Mucosa of descending colon (tissue), 3 donors: ENCODE data around the gene GPR151. TPM values are rescaled to one million over a fixed set of nuclear protein-coding genes. Genes with fewer than 3 reads are reported as not detected.

ENCODE experiments used
- ATAC-seq: fragments of 200-7000 bp; cut with Tn5 transposase; one replicate; pipeline ENCODE4 v1.9.1; 2020; ENCODE audit warnings: mild to moderate bottlenecking, moderate library complexity
- DNase-seq, 3 donors: peaks; one replicate each; pipeline ENCODE4 v3.0.0-alpha.2; 2020
- H3K36me3 ChIP-seq: fragments of 200-600 bp; one replicate; pipeline ENCODE4 v1.8.0; 2021; ENCODE audit warnings: low read depth, mild to moderate bottlenecking
- H3K4me1 ChIP-seq: fragments of 200-600 bp; one replicate; pipeline ENCODE4 v1.8.0; 2021; ENCODE audit warnings: low read depth, mild to moderate bottlenecking
- H3K4me3 ChIP-seq: fragments of 200-600 bp; one replicate; pipeline ENCODE4 v1.8.0; 2021; ENCODE audit warnings: mild to moderate bottlenecking
- H3K9me3 ChIP-seq: fragments of 200-600 bp; one replicate; pipeline ENCODE4 v1.8.0; 2021; ENCODE audit warnings: mild to moderate bottlenecking
- CTCF ChIP-seq: fragments of 200-600 bp; IDR thresholded peaks from one replicate; pipeline ENCODE4 v1.8.0; 2022; ENCODE audit warnings: antibody characterized with exemption, mild to moderate bottlenecking
- intact Hi-C, 2 donors: fragments of 100-400 bp; cut with DNase I in 1 of 2; cut with micrococcal nuclease in 1 of 2; formaldehyde crosslinking; loops; one replicate each; pipeline versions ENCODE4 v1.11.0 to v1.11.1; 2022; cut with DNase I, micrococcal nuclease
- total RNA-seq, 3 donors: library from RNA; stranded (reverse); fragmentation: NEBNext Ultra II Directional in 2 of 3; extraction: Animal tissue kit (Norgen Biotek cat#: 25700) in 2 of 3; gene quantifications; one replicate each; pipeline versions ENCODE4 v1.2.1 to v1.2.4, GENCODE V29; 2021 to 2023
- donor health status: DM: no; HTN: no; CAD: no; lungs with moderate emphysema.
- donor health status: DM: no; HTN: no; CAD: no.
- donor health status: DM: no; HTN: yes; CAD: no.

The GPR151 gene
- total RNA-seq, 3 donors from 2014 or later, result not detected

DNA sequence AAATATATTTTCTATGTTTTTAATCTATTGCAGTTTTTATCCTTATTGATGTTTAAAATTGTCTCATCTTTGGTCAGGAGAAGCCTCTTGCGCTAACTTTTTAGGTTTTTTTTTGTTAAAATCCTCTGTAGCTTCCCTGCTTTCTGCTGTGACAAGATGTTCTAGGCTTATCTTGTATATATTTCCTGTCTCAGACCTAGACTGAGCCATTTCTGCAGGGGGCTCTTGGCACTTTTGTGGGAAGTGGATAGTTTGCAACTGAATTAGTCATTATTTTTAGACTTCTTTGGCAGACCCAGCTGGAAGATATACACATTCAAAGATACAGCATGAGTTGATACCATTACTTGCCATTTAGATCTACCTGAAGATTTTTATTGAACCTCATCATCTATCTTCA lies 40.1 kb downstream of the GPR151 start:
- Histone ChIP-seq H3K4me1 (no peaks in the 10 kb centered on the region), H3K36me3 (no peaks in the 10 kb centered on the region), H3K9me3 (no peaks in the 10 kb centered on the region), H3K4me3 (no peak overlapping the region)
- intact Hi-C loops, result no loop called here
- no peak for TF ChIP-seq CTCF
- ATAC-seq (no peak), DNase-seq (no peak)

DNA sequence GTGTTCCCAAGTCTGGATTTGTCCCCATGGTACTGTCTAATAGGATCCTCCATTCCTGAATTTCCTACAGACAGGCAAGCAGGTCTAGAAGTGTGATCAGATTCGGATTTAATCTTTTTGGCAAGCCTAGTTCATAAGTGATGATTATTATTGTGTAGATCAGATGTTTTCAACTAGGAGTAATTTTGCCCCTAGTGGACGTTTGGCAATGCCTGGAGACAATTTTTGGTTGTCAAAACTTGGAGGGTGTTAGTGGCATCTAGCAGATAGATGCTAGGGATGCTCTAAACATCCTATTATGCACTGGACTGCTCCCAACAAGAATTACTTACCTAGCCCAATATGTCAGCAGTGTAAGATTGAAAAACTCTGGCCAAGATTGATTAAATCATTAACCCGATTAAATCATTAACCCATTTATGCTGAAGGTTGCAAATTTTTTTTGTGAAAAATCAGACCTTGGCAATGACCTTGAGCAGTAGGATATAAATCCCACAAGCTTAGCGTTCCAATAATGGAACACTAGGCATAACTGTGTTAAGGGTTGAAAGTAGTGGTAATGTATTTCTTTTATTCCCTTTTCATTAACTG lies 40.7 kb downstream of the GPR151 start:
- no peaks in the 10 kb centered on the region for H3K9me3 ChIP-seq
- ATAC-seq, result no peak
- TF ChIP-seq CTCF, result no peak
- H3K4me1 ChIP-seq, result no peaks in the 10 kb centered on the region
- no peaks in the 10 kb centered on the region for H3K36me3 ChIP-seq
- no peak for DNase-seq
- H3K4me3 ChIP-seq, result no peak overlapping the region
- intact Hi-C loops, result no loop called here

- no peaks in the 10 kb centered on the region for H3K36me3 ChIP-seq
- no peak overlapping the region for H3K4me3 ChIP-seq
- intact Hi-C loops, result no loop called here
- no peak for TF ChIP-seq CTCF
- H3K9me3 ChIP-seq, result no peaks in the 10 kb centered on the region
- no peak for DNase-seq
- no peak for ATAC-seq
- H3K4me1 ChIP-seq, result no peaks in the 10 kb centered on the region
These were observed 41.9 kb downstream of the GPR151 start for GRCh38 chr5:146474065-146474464.

GRCh38 chr5:146467760-146468159 lies 48.2 kb downstream of the GPR151 start:
- Histone ChIP-seq H3K4me1 (peaks cover 5% of the 10 kb centered on the region), H3K4me3 (no peak overlapping the region), H3K9me3 (no peaks in the 10 kb centered on the region), H3K36me3 (no peaks in the 10 kb centered on the region)
- intact Hi-C loops, result no loop called here
- no peak for ATAC-seq
- DNase-seq, result no peak
- no peak for TF ChIP-seq CTCF

- ATAC-seq (peak; percentile 38), DNase-seq (no peak)
- Histone ChIP-seq H3K4me1 (peaks cover 5% of the 10 kb centered on the region), H3K36me3 (no peaks in the 10 kb centered on the region), H3K4me3 (no peak overlapping the region), H3K9me3 (no peaks in the 10 kb centered on the region)
- no peak for TF ChIP-seq CTCF
- intact Hi-C loops, result no loop called here
These were observed 49.3 kb downstream of the GPR151 start for GRCh38 chr5:146466521-146467349.
